HepG2 (cell line): ENCODE results near the gene RALB. TPM values are rescaled to one million over a fixed set of nuclear protein-coding genes. Genes with fewer than 3 reads are reported as not detected.

Experiments used
- ARID3A ChIP-seq: IDR thresholded peaks from 2 replicates; pipeline ENCODE4 v1.6.1; 2012; ENCODE audit warnings: low read depth, low read length, improper control_type of control experiment
- CHD4 ChIP-seq: fragments of 200-600 bp; sonication (generic); IDR thresholded peaks from 2 replicates; pipeline ENCODE4 v1.7.0; 2017; ENCODE audit warnings: mild to moderate bottlenecking, low read length, borderline replicate concordance
- KDM2A ChIP-seq: sonication (generic); formaldehyde crosslinking; IDR thresholded peaks from 2 replicates; pipeline ENCODE4 v1.4.0; 2020; ENCODE audit warnings: low read depth, missing genetic modification reagents, borderline replicate concordance
- NFAT5 ChIP-seq: sonication (generic); formaldehyde crosslinking; IDR thresholded peaks from 2 replicates; pipeline ENCODE4 v1.4.0; 2020; ENCODE audit warnings: missing genetic modification reagents
- NFATC3 ChIP-seq: sonication (generic); formaldehyde crosslinking; IDR thresholded peaks from 2 replicates; pipeline ENCODE4 v1.5.1; 2020; ENCODE audit warnings: mild to moderate bottlenecking, missing genetic modification reagents
- PLSCR1 ChIP-seq: sonication (generic); formaldehyde crosslinking; IDR thresholded peaks from 2 replicates; pipeline ENCODE4 v1.5.0; 2020; ENCODE audit warnings: missing genetic modification reagents, mild to moderate bottlenecking, borderline replicate concordance
- SNRNP70 ChIP-seq: fragments of 200-400 bp; formaldehyde crosslinking; IDR thresholded peaks from 2 replicates; pipeline ENCODE4 v1.6.1; 2017; ENCODE audit warnings: mild to moderate bottlenecking, low read depth, low read length, moderate library complexity
- YY1 ChIP-seq: IDR thresholded peaks from 2 replicates; pipeline ENCODE4 v1.6.1; 2011; ENCODE audit warnings: low read length, low read depth, moderate library complexity, mild to moderate bottlenecking; ENCODE audit not compliant: insufficient read depth, insufficient replicate concordance
- polyA plus RNA-seq, 8 experiments: library from polyadenylated mRNA; depleted of rRNA in 3 of 8; stranded (reverse) in 7 of 8; unstranded in 1 of 8; fragments of >200 nt; fragmentation: Illumina TruSeq in 4 of 8; extraction: Trizol in 4 of 8; gene quantifications; 2 replicates each; pipeline versions ENCODE4 v1.2.1 to v1.2.3, GENCODE V29; 2011 to 2016; ENCODE audit warnings: low read depth in 4 of 8, missing spikeins in 1 of 8, mixed read lengths in 1 of 8; ENCODE audit not compliant: insufficient read depth in 1 of 8
- total RNA-seq, 5 experiments: library from RNA; depleted of rRNA; stranded (reverse); fragments of >200 nt; fragmentation: Illumina TruSeq; extraction: Trizol; gene quantifications; 2 replicates each; pipeline ENCODE4 v1.2.3, GENCODE V29; 2016; ENCODE audit warnings: low read depth in 1 of 5
- TF ChIP-seq, protein P1 (sequence below): sonication (generic); formaldehyde crosslinking; IDR thresholded peaks from 2 replicates; pipeline ENCODE4 v1.5.0; 2020; ENCODE audit warnings: mild to moderate bottlenecking, missing genetic modification reagents, borderline replicate concordance
- TF ChIP-seq, protein P2 (sequence below): IDR thresholded peaks from 2 replicates; pipeline ENCODE4 v1.6.1; 2016; ENCODE audit warnings: missing genetic modification reagents, missing compliant biosample characterization

Gene RALB
- total and polyA plus RNA-seq, 2 of the 13 experiments (the other 11 are each of a cell fraction or from before 2014, with no cell fraction given), result 37.8 to 43.2 TPM

DNA sequence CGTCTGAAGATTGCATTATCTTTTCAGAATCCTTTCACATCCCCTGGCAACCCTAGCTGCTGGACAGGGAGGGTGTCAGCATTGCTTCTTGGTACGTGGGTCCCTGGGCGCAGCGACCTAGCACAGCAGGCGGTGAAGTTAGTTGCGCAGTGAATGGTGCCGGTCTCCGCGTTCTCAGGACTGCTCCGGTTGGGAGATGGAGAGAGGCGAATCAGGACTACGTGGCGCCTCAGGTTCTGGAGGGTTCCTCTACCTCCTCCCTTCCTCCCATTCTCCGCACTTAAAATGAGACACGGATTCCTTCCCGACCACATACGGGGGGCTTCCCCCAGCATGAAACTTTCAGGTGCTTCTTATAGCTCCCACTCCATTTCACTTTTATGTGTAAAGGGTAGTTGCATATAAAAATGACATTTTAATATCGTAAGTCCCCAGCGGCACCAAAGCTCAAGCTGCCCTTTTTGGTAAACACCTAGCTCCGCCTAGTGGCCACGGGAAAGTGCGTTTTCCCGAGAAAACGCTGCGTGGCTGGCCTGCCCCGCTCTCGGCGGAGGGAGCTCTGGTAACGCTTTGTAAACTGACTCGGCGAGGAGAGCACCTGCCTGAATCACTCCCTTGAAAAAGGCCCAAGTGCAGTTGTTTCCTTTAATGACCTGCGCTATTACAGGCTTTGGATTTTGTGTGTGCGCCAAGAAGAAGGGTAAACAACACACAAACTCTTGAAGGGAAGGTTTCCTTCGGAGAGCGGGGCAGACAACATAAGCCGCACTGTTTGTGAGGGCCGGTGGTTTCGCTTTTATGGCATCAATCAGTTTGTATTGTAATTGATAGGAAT, 60.4 kb downstream of the RALB start (continued):
- TF ChIP-seq, protein P1, sequence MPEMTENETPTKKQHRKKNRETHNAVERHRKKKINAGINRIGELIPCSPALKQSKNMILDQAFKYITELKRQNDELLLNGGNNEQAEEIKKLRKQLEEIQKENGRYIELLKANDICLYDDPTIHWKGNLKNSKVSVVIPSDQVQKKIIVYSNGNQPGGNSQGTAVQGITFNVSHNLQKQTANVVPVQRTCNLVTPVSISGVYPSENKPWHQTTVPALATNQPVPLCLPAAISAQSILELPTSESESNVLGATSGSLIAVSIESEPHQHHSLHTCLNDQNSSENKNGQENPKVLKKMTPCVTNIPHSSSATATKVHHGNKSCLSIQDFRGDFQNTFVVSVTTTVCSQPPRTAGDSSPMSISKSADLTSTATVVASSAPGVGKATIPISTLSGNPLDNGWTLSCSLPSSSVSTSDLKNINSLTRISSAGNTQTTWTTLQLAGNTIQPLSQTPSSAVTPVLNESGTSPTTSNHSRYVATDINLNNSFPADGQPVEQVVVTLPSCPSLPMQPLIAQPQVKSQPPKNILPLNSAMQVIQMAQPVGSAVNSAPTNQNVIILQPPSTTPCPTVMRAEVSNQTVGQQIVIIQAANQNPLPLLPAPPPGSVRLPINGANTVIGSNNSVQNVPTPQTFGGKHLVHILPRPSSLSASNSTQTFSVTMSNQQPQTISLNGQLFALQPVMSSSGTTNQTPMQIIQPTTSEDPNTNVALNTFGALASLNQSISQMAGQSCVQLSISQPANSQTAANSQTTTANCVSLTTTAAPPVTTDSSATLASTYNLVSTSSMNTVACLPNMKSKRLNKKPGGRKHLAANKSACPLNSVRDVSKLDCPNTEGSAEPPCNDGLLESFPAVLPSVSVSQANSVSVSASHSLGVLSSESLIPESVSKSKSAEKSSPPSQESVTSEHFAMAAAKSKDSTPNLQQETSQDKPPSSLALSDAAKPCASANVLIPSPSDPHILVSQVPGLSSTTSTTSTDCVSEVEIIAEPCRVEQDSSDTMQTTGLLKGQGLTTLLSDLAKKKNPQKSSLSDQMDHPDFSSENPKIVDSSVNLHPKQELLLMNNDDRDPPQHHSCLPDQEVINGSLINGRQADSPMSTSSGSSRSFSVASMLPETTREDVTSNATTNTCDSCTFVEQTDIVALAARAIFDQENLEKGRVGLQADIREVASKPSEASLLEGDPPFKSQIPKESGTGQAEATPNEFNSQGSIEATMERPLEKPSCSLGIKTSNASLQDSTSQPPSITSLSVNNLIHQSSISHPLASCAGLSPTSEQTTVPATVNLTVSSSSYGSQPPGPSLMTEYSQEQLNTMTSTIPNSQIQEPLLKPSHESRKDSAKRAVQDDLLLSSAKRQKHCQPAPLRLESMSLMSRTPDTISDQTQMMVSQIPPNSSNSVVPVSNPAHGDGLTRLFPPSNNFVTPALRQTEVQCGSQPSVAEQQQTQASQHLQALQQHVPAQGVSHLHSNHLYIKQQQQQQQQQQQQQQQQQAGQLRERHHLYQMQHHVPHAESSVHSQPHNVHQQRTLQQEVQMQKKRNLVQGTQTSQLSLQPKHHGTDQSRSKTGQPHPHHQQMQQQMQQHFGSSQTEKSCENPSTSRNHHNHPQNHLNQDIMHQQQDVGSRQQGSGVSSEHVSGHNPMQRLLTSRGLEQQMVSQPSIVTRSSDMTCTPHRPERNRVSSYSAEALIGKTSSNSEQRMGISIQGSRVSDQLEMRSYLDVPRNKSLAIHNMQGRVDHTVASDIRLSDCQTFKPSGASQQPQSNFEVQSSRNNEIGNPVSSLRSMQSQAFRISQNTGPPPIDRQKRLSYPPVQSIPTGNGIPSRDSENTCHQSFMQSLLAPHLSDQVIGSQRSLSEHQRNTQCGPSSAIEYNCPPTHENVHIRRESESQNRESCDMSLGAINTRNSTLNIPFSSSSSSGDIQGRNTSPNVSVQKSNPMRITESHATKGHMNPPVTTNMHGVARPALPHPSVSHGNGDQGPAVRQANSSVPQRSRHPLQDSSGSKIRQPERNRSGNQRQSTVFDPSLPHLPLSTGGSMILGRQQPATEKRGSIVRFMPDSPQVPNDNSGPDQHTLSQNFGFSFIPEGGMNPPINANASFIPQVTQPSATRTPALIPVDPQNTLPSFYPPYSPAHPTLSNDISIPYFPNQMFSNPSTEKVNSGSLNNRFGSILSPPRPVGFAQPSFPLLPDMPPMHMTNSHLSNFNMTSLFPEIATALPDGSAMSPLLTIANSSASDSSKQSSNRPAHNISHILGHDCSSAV, result no peak
- 0 out of 2 replicates have a peak, but pooled peaks have one; percentile 51 for TF ChIP-seq NFATC3 (CRISPR knock-in tag)
- no peak for TF ChIP-seq SNRNP70
- TF ChIP-seq, protein P2, sequence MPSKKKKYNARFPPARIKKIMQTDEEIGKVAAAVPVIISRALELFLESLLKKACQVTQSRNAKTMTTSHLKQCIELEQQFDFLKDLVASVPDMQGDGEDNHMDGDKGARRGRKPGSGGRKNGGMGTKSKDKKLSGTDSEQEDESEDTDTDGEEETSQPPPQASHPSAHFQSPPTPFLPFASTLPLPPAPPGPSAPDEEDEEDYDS (CRISPR knock-in tag), result no peak
- no peak for TF ChIP-seq CHD4
- no peak for TF ChIP-seq NFAT5
- TF ChIP-seq ARID3A, result peak; percentile 33; the same call in 1 of the 2 replicates
- no peak for TF ChIP-seq PLSCR1
- peak; percentile 63 for TF ChIP-seq YY1
- TF ChIP-seq KDM2A, result peak; percentile 88
